K562 (cell line): Measurements from ENCODE around the gene NRXN3. TPM values are rescaled to one million over a fixed set of nuclear protein-coding genes. Genes with fewer than 3 reads are reported as not detected.

Experiments
- ATAC-seq: fragments of 200-7000 bp; cut with Tn5 transposase; 3 replicates; pipeline ENCODE4 v1.9.1; 2020; ENCODE audit warnings: moderate library complexity
- BruUV-seq: library from RNA; stranded (reverse); fragments of 400-500 nt; replicated peaks from 2 replicates; lab custom pipeline; 2021; lab: Mats Ljungman, UMichigan
- CTCF ChIA-PET: fragments of 300-600 bp; formaldehyde crosslinking; extraction: SDS; loops from one replicate; lab custom pipeline; 2021; ENCODE audit warnings: low intra/inter-chr PET ratio; lab: Yijun Ruan, JAX
- POLR2A ChIA-PET: fragments of 300-600, 350-650 bp; sonication (Branson Sonifier 250); formaldehyde crosslinking; extraction: SDS; loops from one replicate; lab custom pipeline; 2021; ENCODE audit warnings: antibody characterized with exemption, inconsistent platforms; lab: Yijun Ruan, JAX
- DNase-seq, 4 experiments: peaks; one replicate each; pipeline versions ENCODE4 v3.0.0 to v3.0.0-alpha.2; 2011 to 2018; ENCODE audit warnings: low spot score in 3 of 4, mixed read lengths in 3 of 4; ENCODE audit errors: extremely low read depth in 1 of 4
- FAIRE-seq: peaks from 2 replicates; lab custom pipeline; 2011; peaks lifted over from hg19 to GRCh38; lab: Jason Lieb, UNC
- H2AFZ ChIP-seq: 2 replicates; pipeline ENCODE4 v1.6.0; 2011; ENCODE audit warnings: low read depth, low read length, control low read depth, inconsistent platforms
- H3K27ac ChIP-seq: fragments of 200-600 bp; 3 replicates; pipeline ENCODE4 v1.8.0; 2011; ENCODE audit warnings: low read depth, mild to moderate bottlenecking, control low read depth, inconsistent platforms, low read length, moderate library complexity, mixed read lengths; ENCODE audit errors: extremely low read depth
- H3K27me3 ChIP-seq, 2 experiments: fragments of 300-600 bp in 1 of 2; 2 replicates in 1 of 2; 3 replicates in 1 of 2; pipeline versions ENCODE4 v1.6.0 to v1.8.0; 2011; ENCODE audit warnings: inconsistent platforms in 2 of 2, low read length in 2 of 2, mild to moderate bottlenecking in 1 of 2, mixed read lengths in 1 of 2, moderate library complexity in 1 of 2; ENCODE audit not compliant: control insufficient read depth in 2 of 2, insufficient read depth in 2 of 2
- H3K36me3 ChIP-seq: fragments of 300-600 bp; 3 replicates; pipeline ENCODE4 v1.8.0; 2011; ENCODE audit warnings: mild to moderate bottlenecking, low read length, inconsistent platforms; ENCODE audit not compliant: control insufficient read depth, insufficient read depth
- H3K4me1 ChIP-seq, 2 experiments: fragments of 200-600 bp in 1 of 2; replicated peaks in 1 of 2; 2 replicates in 1 of 2; 3 replicates in 1 of 2; pipeline versions ENCODE4 v1.5.1 to v1.8.0; 2011; ENCODE audit warnings: inconsistent platforms in 2 of 2, low read length in 2 of 2, mild to moderate bottlenecking in 1 of 2, mixed read lengths in 1 of 2, moderate library complexity in 1 of 2; ENCODE audit not compliant: control insufficient read depth in 2 of 2, insufficient read depth in 2 of 2
- H3K4me2 ChIP-seq: 2 replicates; pipeline ENCODE4 v1.6.1; 2011; ENCODE audit warnings: low read length, control low read depth, inconsistent platforms, mixed read lengths; ENCODE audit not compliant: insufficient read depth
- H3K4me3 ChIP-seq: fragments of 200-600 bp; sonication (generic), shearing (Covaris generic); 2 replicates; pipeline ENCODE4 v1.5.1; 2016; ENCODE audit warnings: control low read depth, inconsistent platforms
- H3K79me2 ChIP-seq: fragments of 200-600 bp; 3 replicates; pipeline ENCODE4 v1.8.0; 2011; ENCODE audit warnings: low read length, inconsistent platforms; ENCODE audit not compliant: control insufficient read depth, insufficient read depth
- H3K9ac ChIP-seq, 2 experiments: 2 replicates each; pipeline versions ENCODE4 v1.6.0 to v1.6.1; 2011; ENCODE audit warnings: low read depth in 2 of 2, low read length in 2 of 2, control low read depth in 1 of 2, inconsistent platforms in 1 of 2, mild to moderate bottlenecking in 1 of 2, mixed read lengths in 1 of 2; ENCODE audit not compliant: insufficient read depth in 1 of 2
- H3K9me1 ChIP-seq: one replicate; pipeline ENCODE4 v1.6.0; 2011; ENCODE audit warnings: inconsistent platforms, mild to moderate bottlenecking, low read length, moderate library complexity; ENCODE audit not compliant: control insufficient read depth, insufficient read depth
- H3K9me3 ChIP-seq: replicated peaks from 2 replicates; pipeline ENCODE4 v1.5.1; 2011; ENCODE audit warnings: low read depth, low read length, inconsistent platforms; ENCODE audit not compliant: control insufficient read depth, insufficient read depth
- H4K20me1 ChIP-seq: replicated peaks from 2 replicates; pipeline ENCODE4 v1.6.1; 2011; ENCODE audit warnings: low read length, inconsistent platforms, mixed read lengths; ENCODE audit not compliant: control insufficient read depth, insufficient read depth
- CREM ChIP-seq: IDR thresholded peaks from 2 replicates; pipeline ENCODE4 v1.6.1; 2014; ENCODE audit warnings: antibody characterized with exemption, low read depth
- CSDE1 ChIP-seq, 2 experiments: fragments of 450-650 bp; IDR thresholded peaks; 2 replicates each; pipeline ENCODE4 v1.6.1; 2016; ENCODE audit warnings: mild to moderate bottlenecking in 1 of 2
- DPF2 ChIP-seq: fragments of 450-650 bp; IDR thresholded peaks from 2 replicates; pipeline ENCODE4 v1.6.1; 2016
- KDM5B ChIP-seq: fragments of 200-600 bp; sonication (generic); IDR thresholded peaks from 2 replicates; pipeline ENCODE4 v1.6.1; 2012; ENCODE audit warnings: low read depth, mild to moderate bottlenecking, moderate library complexity, low read length, control low read depth, inconsistent platforms; ENCODE audit not compliant: insufficient replicate concordance
- PHF20 ChIP-seq: fragments of 450-650 bp; IDR thresholded peaks from 2 replicates; pipeline ENCODE4 v1.6.1; 2018; ENCODE audit not compliant: partially characterized antibody
- ZNF184 ChIP-seq: sonication (generic); formaldehyde crosslinking; IDR thresholded peaks from 2 replicates; pipeline ENCODE4 v1.5.0; 2020; ENCODE audit warnings: missing genetic modification reagents
- WGBS: fragments of 100-300 bp; shearing (Covaris generic); methylation state at CpG from one replicate; pipeline ENCODE4 v1.1.6; 2016; ENCODE audit warnings: low coverage, mixed read lengths; ENCODE audit not compliant: insufficient coverage; ENCODE audit errors: missing lambda C conversion rate; 5-methylcytosine and 5-hydroxymethylcytosine counted together
- in situ Hi-C: fragments of 300-500 bp; cut with MboI; formaldehyde crosslinking; loops from 4 replicates; pipeline ENCODE4 v1.15.0; 2018; ENCODE audit warnings: inconsistent platforms, mixed read lengths
- intact Hi-C: fragments of 100-400 bp; cut with micrococcal nuclease; formaldehyde crosslinking; loops from 2 replicates; pipeline ENCODE4 v1.14.2; 2022
- polyA plus RNA-seq, 8 experiments: library from polyadenylated mRNA; depleted of rRNA in 4 of 8; stranded (reverse) in 5 of 8; unstranded in 3 of 8; fragments of >200 nt; fragmentation: Nextera tagmentation in 2 of 8; fragmentation: Illumina TruSeq in 1 of 8; extraction: Ambion mirVana in 2 of 8; extraction: Trizol in 1 of 8; gene quantifications; 2 replicates each; pipeline versions ENCODE4 v1.2.1 to v1.2.3, GENCODE V29; 2011 to 2014; ENCODE audit warnings: inconsistent platforms in 1 of 8, missing spikeins in 1 of 8
- total RNA-seq, 7 experiments: library from RNA; depleted of rRNA in 6 of 7; stranded (reverse); fragments of >200 nt in 6 of 7; fragmentation: Illumina TruSeq in 2 of 7; extraction: Trizol in 2 of 7; gene quantifications; 2 replicates each; pipeline versions ENCODE4 v1.2.1 to v1.2.3, GENCODE V29; 2011 to 2021; ENCODE audit warnings: low replicate concordance in 1 of 7
- TF ChIP-seq, protein P1 (sequence below): fragments of 450-650 bp; IDR thresholded peaks from 2 replicates; pipeline ENCODE4 v1.6.1; 2016; ENCODE audit warnings: low read depth
- TF ChIP-seq, protein P2 (sequence below): fragments of 250-450 bp; sonication (Bioruptor Pico); IDR thresholded peaks from 2 replicates; pipeline ENCODE4 v1.5.0; 2021

The NRXN3 gene
- total and polyA plus RNA-seq, 9 of the 15 experiments (the other 6 are each of a cell fraction or from before 2014, with no cell fraction given), result 0.09 TPM; not detected in 8

DNA sequence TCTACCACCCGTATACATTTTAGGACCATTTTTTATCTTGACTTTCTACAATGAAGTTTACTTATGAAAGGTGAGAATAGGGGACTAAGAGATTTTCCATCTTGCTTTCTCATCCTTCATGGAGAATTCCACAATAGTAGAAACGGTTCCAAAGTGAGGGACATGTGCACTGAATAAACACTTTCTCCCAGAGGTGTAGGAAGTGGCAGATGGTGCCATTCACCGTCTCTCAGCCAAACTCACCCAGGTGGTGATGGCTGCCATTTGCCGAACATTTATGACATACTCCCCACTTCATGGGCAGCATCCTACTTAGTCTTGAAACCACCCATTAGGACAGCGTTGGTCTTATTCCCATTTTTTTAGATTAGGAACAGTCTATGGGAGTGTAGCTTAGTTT lies 1500.6 kb downstream of the NRXN3 start:
- WGBS, result 0% methylated on average over 5 of the region's 5 CpGs
- no peaks in the 10 kb centered on the region for H3K36me3 ChIP-seq
- no TSS peak for BruUV-seq
- no peak for DNase-seq
- no peaks in the 10 kb centered on the region for H3K9me1 ChIP-seq
- FAIRE-seq, result no peak
- no peak for ATAC-seq
- ChIA-PET CTCF (no interaction called here), POLR2A (no interaction called here)
- no peaks in the 10 kb centered on the region for H4K20me1 ChIP-seq
- TF ChIP-seq KDM5B (no peak), PHF20 (no peak), DPF2 (no peak), CREM (no peak), CSDE1 (IDR thresholded peaks at IDR 0.05) (no peak), ZNF184 (CRISPR knock-in tag) (no peak)
- TF ChIP-seq, protein P1, sequence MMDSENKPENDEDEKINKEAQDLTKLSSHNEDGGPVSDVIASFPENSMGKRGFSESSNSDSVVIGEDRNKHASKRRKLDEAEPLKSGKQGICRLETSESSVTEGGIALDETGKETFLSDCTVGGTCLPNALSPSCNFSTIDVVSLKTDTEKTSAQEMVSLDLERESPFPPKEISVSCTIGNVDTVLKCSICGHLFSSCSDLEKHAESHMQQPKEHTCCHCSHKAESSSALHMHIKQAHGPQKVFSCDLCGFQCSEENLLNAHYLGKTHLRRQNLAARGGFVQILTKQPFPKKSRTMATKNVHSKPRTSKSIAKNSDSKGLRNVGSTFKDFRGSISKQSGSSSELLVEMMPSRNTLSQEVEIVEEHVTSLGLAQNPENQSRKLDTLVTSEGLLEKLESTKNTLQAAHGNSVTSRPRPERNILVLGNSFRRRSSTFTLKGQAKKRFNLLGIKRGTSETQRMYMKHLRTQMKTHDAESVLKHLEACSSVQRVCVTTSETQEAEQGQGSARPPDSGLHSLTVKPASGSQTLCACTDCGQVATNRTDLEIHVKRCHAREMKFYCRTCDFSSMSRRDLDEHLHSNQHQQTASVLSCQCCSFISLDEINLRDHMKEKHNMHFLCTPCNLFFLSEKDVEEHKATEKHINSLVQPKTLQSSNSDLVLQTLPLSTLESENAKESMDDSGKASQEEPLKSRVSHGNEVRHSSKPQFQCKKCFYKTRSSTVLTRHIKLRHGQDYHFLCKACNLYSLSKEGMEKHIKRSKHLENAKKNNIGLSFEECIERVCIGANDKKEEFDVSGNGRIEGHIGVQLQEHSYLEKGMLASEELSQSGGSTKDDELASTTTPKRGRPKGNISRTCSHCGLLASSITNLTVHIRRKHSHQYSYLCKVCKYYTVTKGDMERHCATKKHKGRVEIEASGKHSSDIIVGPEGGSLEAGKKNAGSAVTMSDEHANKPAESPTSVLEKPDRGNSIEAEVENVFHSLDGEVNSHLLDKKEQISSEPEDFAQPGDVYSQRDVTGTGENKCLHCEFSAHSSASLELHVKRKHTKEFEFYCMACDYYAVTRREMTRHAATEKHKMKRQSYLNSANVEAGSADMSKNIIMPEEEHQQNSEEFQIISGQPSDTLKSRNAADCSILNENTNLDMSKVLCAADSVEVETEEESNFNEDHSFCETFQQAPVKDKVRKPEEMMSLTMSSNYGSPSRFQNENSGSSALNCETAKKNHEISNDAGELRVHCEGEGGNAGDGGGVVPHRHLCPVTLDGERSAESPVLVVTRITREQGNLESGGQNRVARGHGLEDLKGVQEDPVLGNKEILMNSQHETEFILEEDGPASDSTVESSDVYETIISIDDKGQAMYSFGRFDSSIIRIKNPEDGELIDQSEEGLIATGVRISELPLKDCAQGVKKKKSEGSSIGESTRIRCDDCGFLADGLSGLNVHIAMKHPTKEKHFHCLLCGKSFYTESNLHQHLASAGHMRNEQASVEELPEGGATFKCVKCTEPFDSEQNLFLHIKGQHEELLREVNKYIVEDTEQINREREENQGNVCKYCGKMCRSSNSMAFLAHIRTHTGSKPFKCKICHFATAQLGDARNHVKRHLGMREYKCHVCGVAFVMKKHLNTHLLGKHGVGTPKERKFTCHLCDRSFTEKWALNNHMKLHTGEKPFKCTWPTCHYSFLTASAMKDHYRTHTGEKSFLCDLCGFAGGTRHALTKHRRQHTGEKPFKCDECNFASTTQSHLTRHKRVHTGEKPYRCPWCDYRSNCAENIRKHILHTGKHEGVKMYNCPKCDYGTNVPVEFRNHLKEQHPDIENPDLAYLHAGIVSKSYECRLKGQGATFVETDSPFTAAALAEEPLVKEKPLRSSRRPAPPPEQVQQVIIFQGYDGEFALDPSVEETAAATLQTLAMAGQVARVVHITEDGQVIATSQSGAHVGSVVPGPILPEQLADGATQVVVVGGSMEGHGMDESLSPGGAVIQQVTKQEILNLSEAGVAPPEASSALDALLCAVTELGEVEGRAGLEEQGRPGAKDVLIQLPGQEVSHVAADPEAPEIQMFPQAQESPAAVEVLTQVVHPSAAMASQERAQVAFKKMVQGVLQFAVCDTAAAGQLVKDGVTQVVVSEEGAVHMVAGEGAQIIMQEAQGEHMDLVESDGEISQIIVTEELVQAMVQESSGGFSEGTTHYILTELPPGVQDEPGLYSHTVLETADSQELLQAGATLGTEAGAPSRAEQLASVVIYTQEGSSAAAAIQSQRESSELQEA, result no peak
- TF ChIP-seq, protein P2, sequence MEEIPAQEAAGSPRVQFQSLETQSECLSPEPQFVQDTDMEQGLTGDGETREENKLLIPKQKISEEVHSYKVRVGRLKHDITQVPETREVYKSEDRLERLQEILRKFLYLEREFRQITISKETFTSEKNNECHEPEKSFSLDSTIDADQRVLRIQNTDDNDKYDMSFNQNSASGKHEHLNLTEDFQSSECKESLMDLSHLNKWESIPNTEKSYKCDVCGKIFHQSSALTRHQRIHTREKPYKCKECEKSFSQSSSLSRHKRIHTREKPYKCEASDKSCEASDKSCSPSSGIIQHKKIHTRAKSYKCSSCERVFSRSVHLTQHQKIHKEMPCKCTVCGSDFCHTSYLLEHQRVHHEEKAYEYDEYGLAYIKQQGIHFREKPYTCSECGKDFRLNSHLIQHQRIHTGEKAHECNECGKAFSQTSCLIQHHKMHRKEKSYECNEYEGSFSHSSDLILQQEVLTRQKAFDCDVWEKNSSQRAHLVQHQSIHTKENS (CRISPR knock-in tag), result no peak
- TF ChIP-seq, all 486 proteins: peak for 0
- Histone ChIP-seq H3K4me2 (no peak overlapping the region), H3K27me3 (no peaks in the 10 kb centered on the region), H3K9me3 (no peaks in the 10 kb centered on the region), H2AFZ (no peak overlapping the region), H3K79me2 (no peaks in the 10 kb centered on the region), H3K4me1 (no peaks in the 10 kb centered on the region), H3K27ac (no peak overlapping the region), H3K4me3 (no peak overlapping the region), H3K9ac (no peak overlapping the region)
- in situ Hi-C loops (no loop called here), intact Hi-C loops (no loop called here)
